AG09319 (cell line): ENCODE results near the gene CHRM4.

Experiments used
- DNase-seq: peaks from one replicate; pipeline ENCODE4 v3.0.0-alpha.2; 2010; ENCODE audit warnings: low read depth; ENCODE audit errors: extremely low read depth
- TF ChIP-seq, protein P1 (sequence below): IDR thresholded peaks from 2 replicates; pipeline ENCODE4 v1.5.1; 2011; ENCODE audit warnings: low read depth, mild to moderate bottlenecking, inconsistent platforms, low read length, moderate library complexity

The CHRM4 gene

DNA sequence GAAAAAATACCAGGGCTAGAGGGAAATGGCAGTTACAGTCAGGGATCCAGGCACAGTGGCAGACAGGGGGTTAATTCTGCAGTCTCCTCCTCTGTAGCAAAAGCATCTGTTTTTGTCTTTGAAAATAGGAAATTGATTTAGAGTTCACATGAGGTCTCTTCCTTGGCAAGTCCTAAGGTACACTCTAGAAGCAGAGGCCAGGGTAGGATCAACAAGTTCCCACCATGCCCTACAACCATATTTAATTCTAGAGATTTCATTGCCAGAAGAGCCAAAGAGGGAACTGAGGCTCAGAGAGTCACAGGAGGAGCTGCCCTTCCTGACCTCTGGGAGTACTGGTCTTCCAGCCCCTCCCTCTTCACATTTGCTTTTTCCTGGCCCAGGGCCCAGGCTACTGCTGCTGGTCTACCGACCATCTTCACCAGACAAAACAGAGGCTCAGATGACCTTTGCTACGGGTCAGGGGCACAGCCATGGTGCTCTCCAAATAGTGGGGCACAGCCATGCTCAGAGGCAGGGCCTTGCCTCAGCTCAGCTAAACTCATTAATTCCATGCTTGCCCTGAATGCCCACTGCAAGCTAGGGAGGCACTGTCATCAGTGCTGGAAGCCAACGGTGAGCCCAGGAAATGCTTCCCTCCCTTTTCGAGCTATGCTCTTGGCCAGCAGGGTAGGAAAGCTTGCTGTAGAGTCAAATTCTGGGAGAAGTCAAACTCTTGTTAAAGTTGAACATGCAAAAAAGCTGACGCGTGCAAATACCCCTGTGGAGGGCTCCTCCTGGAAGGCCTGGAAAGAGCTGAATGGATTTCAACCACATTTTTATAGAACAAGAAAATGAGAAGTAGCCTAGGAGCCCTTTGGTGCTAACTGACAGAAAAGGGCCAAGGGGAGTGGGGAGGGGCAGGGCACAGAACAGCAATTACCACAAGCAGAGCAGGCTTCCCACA lies 11.7 kb upstream of the CHRM4 start:
- TF ChIP-seq, protein P1, sequence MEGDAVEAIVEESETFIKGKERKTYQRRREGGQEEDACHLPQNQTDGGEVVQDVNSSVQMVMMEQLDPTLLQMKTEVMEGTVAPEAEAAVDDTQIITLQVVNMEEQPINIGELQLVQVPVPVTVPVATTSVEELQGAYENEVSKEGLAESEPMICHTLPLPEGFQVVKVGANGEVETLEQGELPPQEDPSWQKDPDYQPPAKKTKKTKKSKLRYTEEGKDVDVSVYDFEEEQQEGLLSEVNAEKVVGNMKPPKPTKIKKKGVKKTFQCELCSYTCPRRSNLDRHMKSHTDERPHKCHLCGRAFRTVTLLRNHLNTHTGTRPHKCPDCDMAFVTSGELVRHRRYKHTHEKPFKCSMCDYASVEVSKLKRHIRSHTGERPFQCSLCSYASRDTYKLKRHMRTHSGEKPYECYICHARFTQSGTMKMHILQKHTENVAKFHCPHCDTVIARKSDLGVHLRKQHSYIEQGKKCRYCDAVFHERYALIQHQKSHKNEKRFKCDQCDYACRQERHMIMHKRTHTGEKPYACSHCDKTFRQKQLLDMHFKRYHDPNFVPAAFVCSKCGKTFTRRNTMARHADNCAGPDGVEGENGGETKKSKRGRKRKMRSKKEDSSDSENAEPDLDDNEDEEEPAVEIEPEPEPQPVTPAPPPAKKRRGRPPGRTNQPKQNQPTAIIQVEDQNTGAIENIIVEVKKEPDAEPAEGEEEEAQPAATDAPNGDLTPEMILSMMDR: no peak
- DNase-seq: no peak

DNA sequence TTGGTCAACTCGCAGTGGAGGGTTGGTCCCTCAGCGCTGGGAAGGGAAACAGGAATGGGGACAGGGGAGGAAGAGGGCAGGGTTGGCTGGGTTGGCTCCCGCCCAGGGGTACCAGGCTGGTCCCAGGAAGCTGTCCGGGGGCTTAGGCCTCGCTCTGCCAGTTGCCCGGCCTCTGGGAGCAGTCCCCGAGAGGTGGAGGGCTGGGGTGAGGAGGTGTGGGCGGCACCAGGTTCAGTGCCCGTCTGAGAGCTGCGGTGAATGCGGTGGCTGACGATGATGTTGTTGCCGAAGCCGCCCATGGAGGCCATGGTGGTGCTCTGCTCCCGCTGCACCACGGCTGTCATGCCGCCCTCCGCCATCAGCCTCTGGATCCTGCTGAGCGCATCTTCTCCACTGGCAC lies 6.0 kb upstream of the CHRM4 start:
- TF ChIP-seq, protein P1: no peak

DNA sequence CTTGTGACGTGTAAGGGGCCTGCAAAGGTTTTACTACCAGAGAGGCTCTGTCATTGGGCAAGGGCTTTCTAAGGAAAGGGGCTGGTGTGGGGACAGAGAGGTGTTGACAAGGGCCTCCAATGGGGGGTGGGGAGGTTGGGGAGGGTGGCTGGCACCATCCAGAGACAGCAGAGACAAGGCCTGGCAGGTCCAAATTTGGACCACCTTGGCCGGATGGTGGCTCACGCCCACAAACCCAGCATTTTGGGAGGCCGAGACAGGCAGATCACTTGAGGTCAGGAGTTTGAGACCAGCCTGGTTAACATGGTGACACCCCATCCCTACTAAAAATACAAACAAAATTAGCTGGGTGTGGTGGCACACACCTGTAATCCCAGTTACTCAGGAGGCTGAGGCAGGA lies 2.2 kb upstream of the CHRM4 start:
- no peak for DNase-seq
- TF ChIP-seq, protein P1: no peak

More for the DNA sequence above, 6.0 kb upstream of the CHRM4 start:
- no peak for DNase-seq

DNA sequence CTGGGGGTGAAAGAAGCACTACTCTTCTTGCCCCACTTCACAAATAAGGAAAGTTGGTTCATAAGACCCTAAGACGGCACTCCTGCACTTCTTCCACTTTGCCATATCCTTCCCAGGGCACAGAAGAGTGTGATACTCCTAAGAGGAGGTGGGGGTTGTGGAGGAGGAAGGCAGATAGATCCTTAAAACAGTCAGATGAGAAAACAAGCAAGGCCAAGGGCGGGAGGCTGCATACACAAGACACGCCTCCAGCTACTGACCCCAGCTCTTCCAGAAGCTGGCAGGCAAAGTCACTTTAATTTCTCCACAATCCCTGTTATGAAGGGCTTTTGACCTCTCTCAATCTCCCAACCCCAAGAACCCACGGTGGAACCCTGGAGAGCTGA lies 1.6 kb upstream of the CHRM4 start:
- DNase-seq: no peak
- TF ChIP-seq, protein P1: no peak

DNA sequence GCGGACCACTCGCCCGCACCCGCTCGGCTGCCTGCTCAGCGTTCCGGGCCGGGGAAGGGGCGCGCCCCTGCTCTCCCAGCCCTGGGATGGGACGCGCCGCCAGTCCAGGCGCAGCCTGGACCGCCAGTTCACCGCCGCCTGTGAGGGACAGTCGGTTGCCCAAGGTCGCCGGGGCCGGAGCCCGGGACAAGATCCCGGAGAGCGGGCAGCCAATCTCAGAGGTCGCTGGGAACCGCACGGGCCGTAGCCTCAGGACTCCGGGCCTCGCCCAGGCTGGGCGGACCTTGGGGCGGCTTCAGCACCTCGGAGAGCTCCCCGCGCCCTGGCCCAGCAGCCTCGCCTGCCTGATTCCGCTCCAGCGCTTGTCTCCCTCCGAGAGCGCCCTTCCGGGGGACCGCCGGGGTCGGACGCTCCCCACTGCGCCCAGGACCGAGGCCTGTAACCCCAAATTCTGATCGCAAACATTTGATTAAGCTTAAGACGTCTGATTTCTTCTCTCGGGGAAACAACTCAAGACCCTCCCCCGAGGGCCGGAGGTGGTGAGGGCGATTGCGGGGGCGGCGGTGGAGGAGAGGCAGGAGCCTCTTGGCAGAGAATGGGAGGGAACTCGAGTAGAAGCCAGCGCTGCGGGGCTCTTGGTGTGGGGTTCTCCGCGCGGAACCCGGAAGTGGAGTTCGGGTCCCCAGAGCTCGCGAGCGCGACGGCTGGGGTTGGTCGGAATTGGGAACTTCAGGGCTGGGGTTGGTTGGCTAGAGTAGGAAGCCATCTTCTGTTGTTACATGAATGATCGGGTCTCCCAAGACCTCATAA lies 1.1 kb upstream of the CHRM4 start:
- TF ChIP-seq, protein P1: no peak
- peak; percentile 32 for DNase-seq

DNA sequence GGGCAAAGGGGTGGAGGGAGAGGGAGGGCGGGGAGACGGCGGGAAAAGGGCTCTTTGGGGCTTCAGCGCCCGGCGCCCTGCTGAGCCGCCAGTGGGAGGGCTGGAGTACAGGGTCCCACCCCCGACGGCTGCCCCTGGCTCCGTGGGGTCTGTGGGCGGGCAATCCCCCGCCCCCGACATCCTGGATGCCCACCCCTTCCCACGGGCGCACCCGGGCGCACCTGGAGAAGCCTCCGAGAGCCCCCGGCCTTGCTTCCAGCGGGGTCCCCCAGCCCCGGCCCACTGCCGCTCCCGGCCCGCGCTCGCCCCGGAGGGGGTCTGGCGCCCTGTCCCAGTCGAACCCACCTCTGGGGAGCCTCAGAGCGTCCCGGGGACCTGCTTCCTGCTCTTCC lies 394 bp downstream of the CHRM4 start:
- DNase-seq: no peak
- TF ChIP-seq, protein P1: no peak
